GM23338 (cell line): Measurements from ENCODE around the gene DMBT1. TPM values are rescaled to one million over a fixed set of nuclear protein-coding genes. Genes with fewer than 3 reads are reported as not detected.

Experiments
- ATAC-seq: fragments of 200-7000 bp; cut with Tn5 transposase; 3 replicates; pipeline ENCODE4 v1.9.1; 2020
- DNase-seq: peaks from one replicate; pipeline ENCODE4 v3.0.0-alpha.2; 2015; ENCODE audit warnings: low spot score
- H2AFZ ChIP-seq: fragments of 200-600 bp; sonication (generic); 2 replicates; pipeline ENCODE4 v1.8.0; 2016; ENCODE audit warnings: antibody characterized with exemption, mild to moderate bottlenecking, moderate library complexity
- H3F3A ChIP-seq: fragments of 200-600 bp; sonication (generic); replicated peaks from 2 replicates; pipeline ENCODE4 v1.8.0; 2017; ENCODE audit warnings: antibody characterized with exemption, mixed run types, low read depth
- H3K27ac ChIP-seq: fragments of 200-600 bp; sonication (generic); 2 replicates; pipeline ENCODE4 v1.6.1; 2016; ENCODE audit warnings: low read depth
- H3K27me3 ChIP-seq: fragments of 200-600 bp; sonication (generic); 2 replicates; pipeline ENCODE4 v1.8.0; 2016; ENCODE audit warnings: mild to moderate bottlenecking, mixed run types, moderate library complexity; ENCODE audit not compliant: insufficient read depth
- H3K36me3 ChIP-seq: fragments of 200-600 bp; sonication (generic); 2 replicates; pipeline ENCODE4 v1.8.0; 2016; ENCODE audit warnings: mild to moderate bottlenecking; ENCODE audit not compliant: insufficient read depth
- H3K4me1 ChIP-seq: fragments of 200-600 bp; sonication (generic); 2 replicates; pipeline ENCODE4 v1.8.0; 2016; ENCODE audit warnings: mild to moderate bottlenecking, moderate library complexity; ENCODE audit not compliant: insufficient read depth
- H3K4me2 ChIP-seq: fragments of 200-600 bp; sonication (generic); 2 replicates; pipeline ENCODE4 v1.7.1; 2017; ENCODE audit warnings: mixed run types
- H3K4me3 ChIP-seq: fragments of 200-600 bp; sonication (generic); 2 replicates; pipeline ENCODE4 v1.6.1; 2016; ENCODE audit warnings: mixed run types
- H3K79me2 ChIP-seq: fragments of 200-600 bp; sonication (generic); replicated peaks from 2 replicates; pipeline ENCODE4 v1.8.0; 2017; ENCODE audit warnings: mild to moderate bottlenecking; ENCODE audit not compliant: insufficient read depth
- H3K9me2 ChIP-seq: fragments of 200-600 bp; sonication (generic); 2 replicates; pipeline ENCODE4 v1.8.0; 2017; ENCODE audit not compliant: insufficient read depth
- H4K20me1 ChIP-seq: fragments of 200-600 bp; sonication (generic); replicated peaks from 2 replicates; pipeline ENCODE4 v1.8.0; 2017; ENCODE audit warnings: mild to moderate bottlenecking; ENCODE audit not compliant: insufficient read depth
- H3K27ac Mint-ChIP-seq: 2 replicates; pipeline ENCODE4 v1.8.0; 2020; ENCODE audit warnings: inconsistent platforms, mild to moderate bottlenecking, moderate library complexity, mixed read lengths
- H3K27me3 Mint-ChIP-seq: 3 replicates; pipeline ENCODE4 v1.8.0; 2022; ENCODE audit warnings: low read depth, mild to moderate bottlenecking, moderate library complexity, mixed read lengths, inconsistent platforms; ENCODE audit not compliant: insufficient read depth, poor library complexity
- H3K36me3 Mint-ChIP-seq: 3 replicates; pipeline ENCODE4 v1.8.0; 2021; ENCODE audit warnings: low read depth, mild to moderate bottlenecking, inconsistent platforms, moderate library complexity, mixed read lengths
- H3K4me1 Mint-ChIP-seq: 3 replicates; pipeline ENCODE4 v1.8.0; 2020; ENCODE audit warnings: mild to moderate bottlenecking, inconsistent platforms, mixed read lengths
- H3K4me3 Mint-ChIP-seq: 3 replicates; pipeline ENCODE4 v1.8.0; 2021; ENCODE audit warnings: moderate library complexity, mild to moderate bottlenecking, inconsistent platforms, mixed read lengths
- H3K9me3 Mint-ChIP-seq: 3 replicates; pipeline ENCODE4 v1.8.0; 2020; ENCODE audit warnings: moderate library complexity, mild to moderate bottlenecking, inconsistent platforms, mixed read lengths
- EZH2 ChIP-seq: fragments of 200-600 bp; sonication (generic); IDR thresholded peaks from one replicate; pipeline ENCODE4 v1.8.0; 2017; ENCODE audit warnings: antibody characterized with exemption, mild to moderate bottlenecking, low read depth; ENCODE audit not compliant: unreplicated experiment
- EZH2phosphoT487 ChIP-seq: fragments of 200-600 bp; sonication (generic); IDR thresholded peaks from one replicate; pipeline ENCODE4 v1.8.1; 2018; ENCODE audit warnings: antibody characterized with exemption; ENCODE audit not compliant: unreplicated experiment
- ZNF114 ChIP-seq: fragments of 250-450 bp; sonication (Bioruptor Pico); IDR thresholded peaks from 2 replicates; pipeline ENCODE4 v1.5.0; 2020; ENCODE audit warnings: mild to moderate bottlenecking, moderate library complexity
- polyA plus RNA-seq: library from polyadenylated mRNA; unstranded; fragments of >200 nt; fragmentation: Nextera tagmentation; extraction: Ambion mirVana; gene quantifications from 2 replicates; pipeline ENCODE4 v1.2.1, GENCODE V29; 2016
- total RNA-seq: library from RNA; depleted of rRNA; stranded (reverse); fragments of >200 nt; shearing (Covaris generic); gene quantifications from 2 replicates; pipeline ENCODE4 v1.2.3, GENCODE V29; 2014
- TF ChIP-seq, protein P1 (sequence below): IDR thresholded peaks from 2 replicates; pipeline ENCODE4 v1.6.1; 2016; ENCODE audit warnings: antibody characterized with exemption
- TF ChIP-seq, protein P2 (sequence below): fragments of 250-450 bp; sonication (Bioruptor Pico); IDR thresholded peaks from 2 replicates; pipeline ENCODE4 v1.5.0; 2020; ENCODE audit warnings: mild to moderate bottlenecking, moderate library complexity

Gene DMBT1
- total and polyA plus RNA-seq, 2 experiments from 2014 or later, result 0.03 to 0.05 TPM

DNA sequence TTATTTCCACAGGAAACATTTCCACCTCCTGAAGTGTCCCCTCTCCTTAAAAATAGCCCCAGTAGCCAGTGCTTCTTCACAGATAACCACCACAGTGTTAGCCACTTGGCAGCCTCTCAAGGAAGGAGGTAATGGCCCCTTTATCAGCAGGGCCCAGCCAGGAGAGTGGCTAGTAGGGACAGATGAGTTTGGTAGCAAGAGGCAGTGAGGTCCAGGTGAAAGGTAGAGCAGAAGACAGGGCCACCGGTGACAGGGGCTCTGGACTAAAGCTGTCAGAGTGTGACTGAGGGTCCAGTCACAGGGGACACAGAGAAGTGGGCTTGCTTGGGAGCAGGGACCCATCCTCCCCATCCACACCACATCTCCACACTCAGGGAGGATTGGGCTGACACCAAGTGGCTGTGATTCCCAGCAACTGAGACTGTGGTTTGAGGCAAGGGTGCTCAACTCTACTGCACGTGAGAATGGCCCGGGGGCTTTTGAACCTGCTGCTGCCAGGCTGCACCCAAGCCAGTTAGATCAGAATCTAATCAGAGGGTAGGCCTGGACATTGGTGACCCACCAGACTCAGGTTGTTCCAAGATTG lies 86.9 kb downstream of the DMBT1 start:
- no peaks in the 10 kb centered on the region for H3K36me3 Mint-ChIP-seq
- Histone ChIP-seq H3K9me2 (no peaks in the 10 kb centered on the region), H4K20me1 (no peaks in the 10 kb centered on the region), H2AFZ (no peak overlapping the region), H3K4me2 (no peak overlapping the region), H3F3A (no peaks in the 10 kb centered on the region), H3K4me3 (no peak overlapping the region), H3K36me3 (no peaks in the 10 kb centered on the region), H3K27ac (no peak overlapping the region), H3K27me3 (no peaks in the 10 kb centered on the region), H3K4me1 (no peaks in the 10 kb centered on the region), H3K79me2 (no peaks in the 10 kb centered on the region)
- TF ChIP-seq, protein P1, sequence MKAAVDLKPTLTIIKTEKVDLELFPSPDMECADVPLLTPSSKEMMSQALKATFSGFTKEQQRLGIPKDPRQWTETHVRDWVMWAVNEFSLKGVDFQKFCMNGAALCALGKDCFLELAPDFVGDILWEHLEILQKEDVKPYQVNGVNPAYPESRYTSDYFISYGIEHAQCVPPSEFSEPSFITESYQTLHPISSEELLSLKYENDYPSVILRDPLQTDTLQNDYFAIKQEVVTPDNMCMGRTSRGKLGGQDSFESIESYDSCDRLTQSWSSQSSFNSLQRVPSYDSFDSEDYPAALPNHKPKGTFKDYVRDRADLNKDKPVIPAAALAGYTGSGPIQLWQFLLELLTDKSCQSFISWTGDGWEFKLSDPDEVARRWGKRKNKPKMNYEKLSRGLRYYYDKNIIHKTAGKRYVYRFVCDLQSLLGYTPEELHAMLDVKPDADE, result no peak
- TF ChIP-seq ZNF114 (no peak), EZH2 (no peak), EZH2phosphoT487 (no peak)
- TF ChIP-seq, protein P2, sequence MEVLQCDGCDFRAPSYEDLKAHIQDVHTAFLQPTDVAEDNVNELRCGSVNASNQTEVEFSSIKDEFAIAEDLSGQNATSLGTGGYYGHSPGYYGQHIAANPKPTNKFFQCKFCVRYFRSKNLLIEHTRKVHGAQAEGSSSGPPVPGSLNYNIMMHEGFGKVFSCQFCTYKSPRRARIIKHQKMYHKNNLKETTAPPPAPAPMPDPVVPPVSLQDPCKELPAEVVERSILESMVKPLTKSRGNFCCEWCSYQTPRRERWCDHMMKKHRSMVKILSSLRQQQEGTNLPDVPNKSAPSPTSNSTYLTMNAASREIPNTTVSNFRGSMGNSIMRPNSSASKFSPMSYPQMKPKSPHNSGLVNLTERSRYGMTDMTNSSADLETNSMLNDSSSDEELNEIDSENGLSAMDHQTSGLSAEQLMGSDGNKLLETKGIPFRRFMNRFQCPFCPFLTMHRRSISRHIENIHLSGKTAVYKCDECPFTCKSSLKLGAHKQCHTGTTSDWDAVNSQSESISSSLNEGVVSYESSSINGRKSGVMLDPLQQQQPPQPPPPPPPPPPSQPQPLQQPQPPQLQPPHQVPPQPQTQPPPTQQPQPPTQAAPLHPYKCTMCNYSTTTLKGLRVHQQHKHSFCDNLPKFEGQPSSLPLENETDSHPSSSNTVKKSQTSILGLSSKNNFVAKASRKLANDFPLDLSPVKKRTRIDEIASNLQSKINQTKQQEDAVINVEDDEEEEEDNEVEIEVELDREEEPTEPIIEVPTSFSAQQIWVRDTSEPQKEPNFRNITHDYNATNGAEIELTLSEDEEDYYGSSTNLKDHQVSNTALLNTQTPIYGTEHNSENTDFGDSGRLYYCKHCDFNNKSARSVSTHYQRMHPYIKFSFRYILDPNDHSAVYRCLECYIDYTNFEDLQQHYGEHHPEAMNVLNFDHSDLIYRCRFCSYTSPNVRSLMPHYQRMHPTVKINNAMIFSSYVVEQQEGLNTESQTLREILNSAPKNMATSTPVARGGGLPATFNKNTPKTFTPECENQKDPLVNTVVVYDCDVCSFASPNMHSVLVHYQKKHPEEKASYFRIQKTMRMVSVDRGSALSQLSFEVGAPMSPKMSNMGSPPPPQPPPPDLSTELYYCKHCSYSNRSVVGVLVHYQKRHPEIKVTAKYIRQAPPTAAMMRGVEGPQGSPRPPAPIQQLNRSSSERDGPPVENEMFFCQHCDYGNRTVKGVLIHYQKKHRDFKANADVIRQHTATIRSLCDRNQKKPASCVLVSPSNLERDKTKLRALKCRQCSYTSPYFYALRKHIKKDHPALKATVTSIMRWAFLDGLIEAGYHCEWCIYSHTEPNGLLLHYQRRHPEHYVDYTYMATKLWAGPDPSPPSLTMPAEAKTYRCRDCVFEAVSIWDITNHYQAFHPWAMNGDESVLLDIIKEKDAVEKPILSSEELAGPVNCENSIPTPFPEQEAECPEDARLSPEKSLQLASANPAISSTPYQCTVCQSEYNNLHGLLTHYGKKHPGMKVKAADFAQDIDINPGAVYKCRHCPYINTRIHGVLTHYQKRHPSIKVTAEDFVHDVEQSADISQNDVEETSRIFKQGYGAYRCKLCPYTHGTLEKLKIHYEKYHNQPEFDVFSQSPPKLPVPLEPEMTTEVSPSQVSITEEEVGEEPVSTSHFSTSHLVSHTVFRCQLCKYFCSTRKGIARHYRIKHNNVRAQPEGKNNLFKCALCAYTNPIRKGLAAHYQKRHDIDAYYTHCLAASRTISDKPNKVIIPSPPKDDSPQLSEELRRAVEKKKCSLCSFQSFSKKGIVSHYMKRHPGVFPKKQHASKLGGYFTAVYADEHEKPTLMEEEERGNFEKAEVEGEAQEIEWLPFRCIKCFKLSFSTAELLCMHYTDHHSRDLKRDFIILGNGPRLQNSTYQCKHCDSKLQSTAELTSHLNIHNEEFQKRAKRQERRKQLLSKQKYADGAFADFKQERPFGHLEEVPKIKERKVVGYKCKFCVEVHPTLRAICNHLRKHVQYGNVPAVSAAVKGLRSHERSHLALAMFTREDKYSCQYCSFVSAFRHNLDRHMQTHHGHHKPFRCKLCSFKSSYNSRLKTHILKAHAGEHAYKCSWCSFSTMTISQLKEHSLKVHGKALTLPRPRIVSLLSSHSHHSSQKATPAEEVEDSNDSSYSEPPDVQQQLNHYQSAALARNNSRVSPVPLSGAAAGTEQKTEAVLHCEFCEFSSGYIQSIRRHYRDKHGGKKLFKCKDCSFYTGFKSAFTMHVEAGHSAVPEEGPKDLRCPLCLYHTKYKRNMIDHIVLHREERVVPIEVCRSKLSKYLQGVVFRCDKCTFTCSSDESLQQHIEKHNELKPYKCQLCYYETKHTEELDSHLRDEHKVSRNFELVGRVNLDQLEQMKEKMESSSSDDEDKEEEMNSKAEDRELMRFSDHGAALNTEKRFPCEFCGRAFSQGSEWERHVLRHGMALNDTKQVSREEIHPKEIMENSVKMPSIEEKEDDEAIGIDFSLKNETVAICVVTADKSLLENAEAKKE (CRISPR knock-in tag), result no peak
- H3K27ac Mint-ChIP-seq, result no peak overlapping the region
- DNase-seq (no peak), ATAC-seq (no peak)
- peaks cover 4% of the 10 kb centered on the region for H3K27me3 Mint-ChIP-seq
- no peaks in the 10 kb centered on the region for H3K4me1 Mint-ChIP-seq
- H3K4me3 Mint-ChIP-seq, result no peak overlapping the region
- no peaks in the 10 kb centered on the region for H3K9me3 Mint-ChIP-seq
